Right cardiac atrium (tissue), 5 donors: Measurements from ENCODE around the gene DIPK1B. TPM values are rescaled to one million over a fixed set of nuclear protein-coding genes. Genes with fewer than 3 reads are reported as not detected.
"Not testable (repeated sequence)": the region's sequence is repeated elsewhere in the genome, so short reads cannot be mapped to it uniquely, and the experiment has no call there.

Experiments used
- ATAC-seq, 2 donors: fragments of 200-7000 bp; cut with Tn5 transposase; one replicate each; pipeline versions ENCODE4 v1.8.0 to v1.9.1; 2020; ENCODE audit warnings: moderate library complexity in 2 of 2, mild to moderate bottlenecking in 1 of 2
- DNase-seq, 3 donors: peaks; one replicate each; pipeline ENCODE4 v3.0.0-alpha.2; 2020
- H3K27ac ChIP-seq: one replicate; pipeline ENCODE4 v1.5.1; 2013; ENCODE audit warnings: mild to moderate bottlenecking, low read length, control low read depth, moderate library complexity
- H3K27me3 ChIP-seq: one replicate; pipeline ENCODE4 v1.6.1; 2013; ENCODE audit not compliant: control insufficient read depth, insufficient read depth
- H3K4me1 ChIP-seq: one replicate; pipeline ENCODE4 v1.6.1; 2013; ENCODE audit warnings: low read length; ENCODE audit not compliant: control insufficient read depth, insufficient read depth
- H3K4me3 ChIP-seq: one replicate; pipeline ENCODE4 v1.5.1; 2013; ENCODE audit warnings: low read length, control low read depth
- H3K9me3 ChIP-seq: one replicate; pipeline ENCODE4 v1.6.1; 2013; ENCODE audit warnings: low read length; ENCODE audit not compliant: control insufficient read depth
- WGBS: extraction: QIAGEN DNeasy Blood & Tissue Kit; methylation state at CpG from one replicate; pipeline ENCODE4 v1.1.7; 2013; 5-methylcytosine and 5-hydroxymethylcytosine counted together
- intact Hi-C, 4 donors: fragments of 100-400 bp; cut with DNase I; formaldehyde crosslinking; loops; one replicate each; pipeline versions ENCODE4 v1.11.0 to v1.14.0; 2022 to 2023
- microRNA-seq, 2 donors: library from miRNA; unstranded; fragments of <30 nt; microRNA quantifications; one replicate each; pipeline ENCODE4 v1.2.0, GENCODE V29; 2020 to 2021
- polyA plus RNA-seq: library from polyadenylated mRNA; stranded (reverse); fragments of 200-250 nt; gene quantifications from one replicate; pipeline ENCODE4 v1.2.3, GENCODE V29; 2013
- total RNA-seq, 4 donors: library from RNA; stranded (reverse); fragmentation: NEBNext Ultra II Directional; extraction: Animal tissue kit (Norgen Biotek cat#: 25700); gene quantifications; one replicate each; pipeline ENCODE4 v1.2.1, GENCODE V29; 2021
- donor health status: healthy with polysubstance abuse.
- donor health status: DM: no; HTN: yes; CAD: no.
- donor health status: DM: no; HTN: no; CAD: no.
- donor health status: DM: no; HTN: yes; CAD: no; lungs with severe emphysema.
- donor health status: DM: yes; HTN: yes; CAD: no.

The DIPK1B gene
- total and polyA plus RNA-seq, 5 donors: 34.2 to 42.7 (median 38.1) TPM

GRCh38 chr9:136765745-136766409 is 53.5 kb downstream of the DIPK1B start:
- intact Hi-C loops, DNase-seq, H3K27me3 ChIP-seq, H3K27ac ChIP-seq, H3K4me3 ChIP-seq, H3K9me3 ChIP-seq, ATAC-seq, H3K4me1 ChIP-seq: not testable (repeated sequence)
- WGBS: 89% methylated on average over 14 of the region's 14 CpGs

- DNase-seq: peak in 2 of 3 donors; percentile 78 to 80
- ATAC-seq, H3K27me3 ChIP-seq, H3K27ac ChIP-seq, H3K4me3 ChIP-seq, H3K4me1 ChIP-seq, H3K9me3 ChIP-seq, intact Hi-C loops: not testable (repeated sequence)
- WGBS: 40% methylated on average over 18 of the region's 18 CpGs
Measured at GRCh38 chr9:136766410-136767120, 54.2 kb downstream of the DIPK1B start.

GRCh38 chr9:136769710-136770191 is 57.4 kb downstream of the DIPK1B start:
- H3K9me3 ChIP-seq: no peaks in the 10 kb centered on the region
- H3K4me3 ChIP-seq: no peak overlapping the region
- WGBS: 7% methylated on average over 16 of the region's 16 CpGs
- H3K4me1 ChIP-seq: no peaks in the 10 kb centered on the region
- intact Hi-C loops: no loop called here
- ATAC-seq: no peak
- H3K27ac ChIP-seq: no peak overlapping the region
- no peaks in the 10 kb centered on the region for H3K27me3 ChIP-seq
- peak in 1 of 3 donors; percentile 59 for DNase-seq

DNA sequence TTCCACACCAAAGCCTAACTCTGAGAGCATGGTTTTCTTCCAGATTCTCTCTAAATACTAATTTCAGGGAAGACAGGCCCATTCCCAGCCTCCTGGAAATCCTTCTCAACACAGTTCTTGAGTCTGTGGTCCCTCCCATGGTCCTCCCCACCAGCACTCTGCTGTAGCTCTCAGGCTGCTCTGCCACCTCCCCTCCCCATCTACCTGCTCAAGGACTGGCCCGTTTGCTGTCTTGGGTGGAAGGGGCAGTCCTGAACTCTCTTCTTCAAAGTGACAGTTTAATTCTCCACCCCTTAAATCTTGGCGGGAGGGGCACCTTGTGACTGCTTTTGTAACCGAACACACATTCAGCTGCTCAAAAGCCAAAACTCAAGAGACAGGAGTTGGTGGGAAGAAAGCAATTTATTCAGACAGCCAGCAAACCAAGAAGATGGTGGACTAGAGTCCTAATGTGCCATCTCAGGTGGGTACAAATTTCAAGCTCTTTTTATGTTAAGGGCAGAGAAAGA is 59.6 kb downstream of the DIPK1B start:
- Histone ChIP-seq H3K4me3 (no peak overlapping the region), H3K9me3 (no peaks in the 10 kb centered on the region), H3K27ac (no peak overlapping the region), H3K27me3 (no peaks in the 10 kb centered on the region), H3K4me1 (no peaks in the 10 kb centered on the region)
- intact Hi-C loops: no loop called here
- ATAC-seq (no peak), DNase-seq (no peak)
- 80% methylated on average over 3 of the region's 3 CpGs for WGBS

- DNase-seq: peak in 1 of 3 donors; percentile 63
Measured at GRCh38 chr9:136773386-136774044, 61.1 kb downstream of the DIPK1B start.

More at GRCh38 chr9:136773386-136774044, 61.1 kb downstream of the DIPK1B start:
- Histone ChIP-seq H3K4me1 (no peaks in the 10 kb centered on the region), H3K27me3 (no peaks in the 10 kb centered on the region), H3K9me3 (no peaks in the 10 kb centered on the region), H3K27ac (no peak overlapping the region), H3K4me3 (no peak overlapping the region)
- 75% methylated on average over 7 of the region's 7 CpGs for WGBS
- intact Hi-C loops: no loop called here
- peak; percentile 52 to 61 for ATAC-seq

Small RNAs within 50 kb of the gene (microRNA-seq; reads per million reads assigned to microRNA genes)
- gene MIR126 (221,251 to 270,396 reads per million in 2 donors), gene MIR6722 (0 reads per million in 2 donors)

Other genes starting within 250 kb of the DIPK1B start
- gene SEC16A, start 229.5 kb upstream of the DIPK1B start, total RNA-seq: 10 to 100 TPM; 24.2 to 35.3 (median 28.6) TPM
- 23.1 TPM for gene SEC16A, start 229.5 kb upstream of the DIPK1B start, polyA plus RNA-seq
- 10 to 100 TPM; 20.4 to 31.9 (median 29.4) TPM for gene NOTCH1, start 166.5 kb upstream of the DIPK1B start, total RNA-seq
- 10.8 TPM for gene NOTCH1, start 166.5 kb upstream of the DIPK1B start, polyA plus RNA-seq
- gene EGFL7, start 49.7 kb upstream of the DIPK1B start, total RNA-seq: 100 to 1,000 TPM in 1 of 4 donors, 10 to 100 TPM in 3; 73.3 to 148 (median 83.0) TPM
- 113 TPM for gene EGFL7, start 49.7 kb upstream of the DIPK1B start, polyA plus RNA-seq
- gene AGPAT2, start 25.1 kb upstream of the DIPK1B start, total RNA-seq: 10 to 100 TPM; 63.0 to 92.0 (median 70.2) TPM
- gene AGPAT2, start 25.1 kb upstream of the DIPK1B start, polyA plus RNA-seq: 149 TPM
- gene LCN10, start 30.4 kb downstream of the DIPK1B start, total RNA-seq: 10 to 100 TPM in 1 of 4 donors, 1 to 10 TPM in 3; 4.5 to 14.1 (median 7.7) TPM
- gene LCN10, start 30.4 kb downstream of the DIPK1B start, polyA plus RNA-seq: 14.7 TPM
- gene LCN6, start 36.0 kb downstream of the DIPK1B start, total RNA-seq: 10 to 100 TPM in 3 of 4 donors, 1 to 10 TPM in 1; 8.3 to 22.8 (median 16.9) TPM
- gene LCN6, start 36.0 kb downstream of the DIPK1B start, polyA plus RNA-seq: 41.0 TPM
- not detected for gene LCN8, start 45.7 kb downstream of the DIPK1B start, total RNA-seq
- not detected for gene LCN8, start 45.7 kb downstream of the DIPK1B start, polyA plus RNA-seq
- gene LCN15, start 51.9 kb downstream of the DIPK1B start, total RNA-seq: 1 to 10 TPM in 2 of 4 donors, under 1 TPM in 2; 0.32 to 1.3 (median 0.87) TPM
- gene LCN15, start 51.9 kb downstream of the DIPK1B start, polyA plus RNA-seq: 2.1 TPM
- gene TMEM141, start 78.8 kb downstream of the DIPK1B start, total RNA-seq: 100 to 1,000 TPM in 2 of 4 donors, 10 to 100 TPM in 2; 73.6 to 115 (median 100) TPM
- 158 TPM for gene TMEM141, start 78.8 kb downstream of the DIPK1B start, polyA plus RNA-seq
- gene CCDC183, start 83.8 kb downstream of the DIPK1B start, total RNA-seq: 1 to 10 TPM; 2.0 to 5.0 (median 2.6) TPM
- 3.8 TPM for gene CCDC183, start 83.8 kb downstream of the DIPK1B start, polyA plus RNA-seq
- gene RABL6, start 95.4 kb downstream of the DIPK1B start, total RNA-seq: 10 to 100 TPM; 67.3 to 73.6 (median 71.6) TPM
- gene RABL6, start 95.4 kb downstream of the DIPK1B start, polyA plus RNA-seq: 87.2 TPM
- 10 to 100 TPM in 1 of 4 donors, 1 to 10 TPM in 3; 4.4 to 11.5 (median 8.0) TPM for gene AJM1, start 129.9 kb downstream of the DIPK1B start, total RNA-seq
- 4.3 TPM for gene AJM1, start 129.9 kb downstream of the DIPK1B start, polyA plus RNA-seq
- gene PHPT1, start 136.8 kb downstream of the DIPK1B start, total RNA-seq: 100 to 1,000 TPM; 176 to 227 (median 203) TPM
- gene PHPT1, start 136.8 kb downstream of the DIPK1B start, polyA plus RNA-seq: 329 TPM
- gene MAMDC4, start 139.8 kb downstream of the DIPK1B start, total RNA-seq: 10 to 100 TPM in 1 of 4 donors, 1 to 10 TPM in 3; 3.0 to 10.8 (median 5.8) TPM
- 5.2 TPM for gene MAMDC4, start 139.8 kb downstream of the DIPK1B start, polyA plus RNA-seq
- 100 to 1,000 TPM; 279 to 331 (median 301) TPM for gene EDF1, start 153.7 kb downstream of the DIPK1B start, total RNA-seq
- gene EDF1, start 153.7 kb downstream of the DIPK1B start, polyA plus RNA-seq: 417 TPM
- 10 to 100 TPM in 1 of 4 donors, 1 to 10 TPM in 3; 6.1 to 10.2 (median 8.6) TPM for gene TRAF2, start 173.9 kb downstream of the DIPK1B start, total RNA-seq
- gene TRAF2, start 173.9 kb downstream of the DIPK1B start, polyA plus RNA-seq: 6.7 TPM
- gene FBXW5, start 232.2 kb downstream of the DIPK1B start, total RNA-seq: 100 to 1,000 TPM; 108 to 139 (median 120) TPM
- gene FBXW5, start 232.2 kb downstream of the DIPK1B start, polyA plus RNA-seq: 150 TPM
- gene C8G, start 232.7 kb downstream of the DIPK1B start, total RNA-seq: 1 to 10 TPM; 1.0 to 1.8 (median 1.4) TPM
- gene C8G, start 232.7 kb downstream of the DIPK1B start, polyA plus RNA-seq: 1.4 TPM
- 10 to 100 TPM in 3 of 4 donors, 1 to 10 TPM in 1; 9.8 to 21.2 (median 13.1) TPM for gene LCN12, start 239.7 kb downstream of the DIPK1B start, total RNA-seq
- gene LCN12, start 239.7 kb downstream of the DIPK1B start, polyA plus RNA-seq: 7.0 TPM